ENCODE results near the gene HERPUD1.
"Not testable (repeated sequence)": the region's sequence is repeated elsewhere in the genome, so short reads cannot be mapped to it uniquely, and the experiment has no call there.

Gene HERPUD1

GRCh38 chr16:56960681-56961281 lies 28.8 kb downstream of the HERPUD1 start:
- DNase-seq (ENCODE audit: low read depth) = no peak

- no peak for DNase-seq (ENCODE audit: low read depth)
Observed at GRCh38 chr16:56961386-56961785, 29.4 kb downstream of the HERPUD1 start.

GRCh38 chr16:56961851-56962281 lies 29.9 kb downstream of the HERPUD1 start, which contains the start of gene CETP:
TSS of gene CETP (plus strand) at chr16:56961950. CDS start at chr16:56961980, 30 bp downstream.
- DNase-seq (ENCODE audit: low read depth) = no peak

GRCh38 chr16:56964243-56965148 lies 32.6 kb downstream of the HERPUD1 start:
- DNase-seq (ENCODE audit: low read depth) = peak; percentile 96

GRCh38 chr16:56965149-56966092 lies 33.5 kb downstream of the HERPUD1 start:
- no peak for DNase-seq (ENCODE audit: low read depth)

- DNase-seq (ENCODE audit: low read depth) = no peak
Observed at GRCh38 chr16:56966093-56966475, 34.1 kb downstream of the HERPUD1 start.

- DNase-seq (ENCODE audit: low read depth) = no peak
Observed at GRCh38 chr16:56967733-56968132, 35.8 kb downstream of the HERPUD1 start.

- no peak for DNase-seq (ENCODE audit: low read depth)
Observed at GRCh38 chr16:56969769-56970168, 37.8 kb downstream of the HERPUD1 start.

GRCh38 chr16:56970934-56971767 lies 39.2 kb downstream of the HERPUD1 start:
- DNase-seq (ENCODE audit: low read depth) = no peak

- DNase-seq (ENCODE audit: low read depth) = no peak
Observed at GRCh38 chr16:56971768-56972043, 39.8 kb downstream of the HERPUD1 start.

- DNase-seq (ENCODE audit: low read depth) = no peak
Observed at GRCh38 chr16:56972403-56973293, 40.7 kb downstream of the HERPUD1 start.

- no peak for DNase-seq (ENCODE audit: low read depth)
Observed at GRCh38 chr16:56973294-56973689, 41.4 kb downstream of the HERPUD1 start.

GRCh38 chr16:56973899-56974298 lies 42.0 kb downstream of the HERPUD1 start:
- DNase-seq (ENCODE audit: low read depth) = not testable (repeated sequence)

GRCh38 chr16:56974549-56975300 lies 42.8 kb downstream of the HERPUD1 start:
- no peak for DNase-seq (ENCODE audit: low read depth)

- no peak for DNase-seq (ENCODE audit: low read depth)
Observed at GRCh38 chr16:56975714-56976113, 43.8 kb downstream of the HERPUD1 start.

GRCh38 chr16:56977216-56977615 lies 45.3 kb downstream of the HERPUD1 start:
- no peak for DNase-seq (ENCODE audit: low read depth)

GRCh38 chr16:56977823-56978430 lies 46.0 kb downstream of the HERPUD1 start:
- DNase-seq (ENCODE audit: low read depth) = no peak

GRCh38 chr16:56980201-56980535 lies 48.2 kb downstream of the HERPUD1 start:
- DNase-seq (ENCODE audit: low read depth) = no peak

Measured in stimulated activated CD8-positive, alpha-beta memory T cell treated with anti-CD3 and anti-CD28 coated beads, Interleukin-12 subunit alpha, Interleukin-12 subunit beta, amount 100 ng/mL, for 1 hour (primary cell).